ENCODE results near the gene CA12. TPM values are rescaled to one million over a fixed set of nuclear protein-coding genes. Genes with fewer than 3 reads are reported as not detected.

The CA12 gene
- total and polyA plus RNA-seq, 2 of the 8 experiments (the other 6 are each of a cell fraction or from before 2014, with no cell fraction given) = 4.7 to 4.9 TPM

GRCh38 chr15:63357061-63357460 is 24.6 kb downstream of the CA12 start (continued):
- TF ChIP-seq SP2 (IDR thresholded peaks at IDR 0.05; ENCODE audit: low read length) (no peak), TCF12 (IDR thresholded peaks at IDR 0.05; ENCODE audit: low read depth, low read length) (no peak), BACH1 (IDR thresholded peaks at IDR 0.05; ENCODE audit: low read length) (no peak), TEAD4 (IDR thresholded peaks at IDR 0.05; ENCODE audit: low read depth, low read length) (no peak), POLR2A (IDR thresholded peaks at IDR 0.05; ENCODE audit: control extremely low read depth in 1 of 2, low read depth in 2 of 2, low read length in 2 of 2) (no peak), GTF2F1 (IDR thresholded peaks at IDR 0.05; ENCODE audit: borderline replicate concordance, low read depth, low read length) (no peak), CREB1 (IDR thresholded peaks at IDR 0.05) (no peak), GABPA (IDR thresholded peaks at IDR 0.05; ENCODE audit: borderline replicate concordance, insufficient read depth, low read length) (no peak), CBX5 (IDR thresholded peaks at IDR 0.05; ENCODE audit: low read depth, low read length) (no peak)
